Measurements from ENCODE around the gene CORO1C.

Gene CORO1C

GRCh38 chr12:108597559-108598471, 133.5 kb downstream of the CORO1C start, which contains the start of gene TMEM119:
Gene TMEM119, minus strand, starts transcription at chr12:108598084. Its CDS starts 5,701 bp downstream, at chr12:108592383.
- no peak for FAIRE-seq

GRCh38 chr12:108596854-108597558, 134.3 kb downstream of the CORO1C start:
- no peak for FAIRE-seq

GRCh38 chr12:108595711-108596647, 135.3 kb downstream of the CORO1C start:
- FAIRE-seq: no peak
